Osteocyte (in vitro differentiated cells): ENCODE measurements around the gene ROR2. TPM values are rescaled to one million over a fixed set of nuclear protein-coding genes. Genes with fewer than 3 reads are reported as not detected.

Experiments used
- DNase-seq: peaks from one replicate; pipeline ENCODE4 v3.0.0; 2021; ENCODE audit warnings: mixed read lengths; ENCODE audit not compliant: unreplicated experiment; ENCODE audit errors: extremely low spot score
- H3K27ac Mint-ChIP-seq: one replicate; pipeline ENCODE4 v1.8.0; 2021; ENCODE audit warnings: mild to moderate bottlenecking, mixed read lengths; ENCODE audit not compliant: unreplicated experiment
- H3K27me3 Mint-ChIP-seq: one replicate; pipeline ENCODE4 v1.8.0; 2021; ENCODE audit warnings: mixed read lengths; ENCODE audit not compliant: unreplicated experiment
- H3K36me3 Mint-ChIP-seq: one replicate; pipeline ENCODE4 v1.8.0; 2021; ENCODE audit warnings: mixed read lengths; ENCODE audit not compliant: unreplicated experiment
- H3K4me1 Mint-ChIP-seq: one replicate; pipeline ENCODE4 v1.8.0; 2021; ENCODE audit warnings: mixed read lengths; ENCODE audit not compliant: unreplicated experiment
- H3K4me3 Mint-ChIP-seq: one replicate; pipeline ENCODE4 v1.8.0; 2021; ENCODE audit warnings: mild to moderate bottlenecking, moderate library complexity, mixed read lengths; ENCODE audit not compliant: unreplicated experiment
- H3K9me3 Mint-ChIP-seq: one replicate; pipeline ENCODE4 v1.8.0; 2021; ENCODE audit warnings: mixed read lengths; ENCODE audit not compliant: unreplicated experiment
- total RNA-seq: library from RNA; stranded (reverse); gene quantifications from 2 replicates; pipeline ENCODE4 v1.2.1, GENCODE V29; 2021
- TF ChIP-seq, protein P1 (sequence below): fragments of 200-600 bp; sonication (generic); IDR thresholded peaks from 2 replicates; pipeline ENCODE4 v1.5.0; 2021; ENCODE audit warnings: antibody characterized with exemption, mild to moderate bottlenecking, moderate library complexity

Gene ROR2
- total RNA-seq, 1 donor from 2014 or later = 48.2 TPM

DNA sequence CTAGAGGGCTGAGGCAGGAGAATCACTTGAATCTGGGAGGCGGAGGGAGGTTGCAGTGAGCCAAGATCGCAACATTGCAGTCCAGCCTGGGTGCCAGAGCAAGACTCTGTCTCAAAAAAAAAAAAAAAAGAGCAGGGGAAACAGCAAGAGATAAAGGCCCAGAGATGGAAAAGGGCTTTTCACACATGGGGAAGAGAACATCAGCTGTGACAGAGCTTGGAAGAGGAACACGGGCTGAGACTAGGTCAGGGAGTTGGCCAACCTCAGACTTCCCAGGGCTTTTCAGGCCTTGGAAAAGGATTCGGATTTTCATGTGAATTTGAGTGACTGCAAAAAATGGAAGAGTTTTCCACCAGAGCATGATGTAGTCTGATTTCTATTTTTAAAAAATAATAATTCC lies 294.4 kb downstream of the ROR2 start:
- Mint-ChIP-seq H3K27ac (no peak overlapping the region), H3K4me3 (no peak overlapping the region), H3K9me3 (no peaks in the 10 kb centered on the region), H3K27me3 (peaks cover 16% of the 10 kb centered on the region), H3K4me1 (no peaks in the 10 kb centered on the region), H3K36me3 (no peaks in the 10 kb centered on the region)
- TF ChIP-seq, protein P1, sequence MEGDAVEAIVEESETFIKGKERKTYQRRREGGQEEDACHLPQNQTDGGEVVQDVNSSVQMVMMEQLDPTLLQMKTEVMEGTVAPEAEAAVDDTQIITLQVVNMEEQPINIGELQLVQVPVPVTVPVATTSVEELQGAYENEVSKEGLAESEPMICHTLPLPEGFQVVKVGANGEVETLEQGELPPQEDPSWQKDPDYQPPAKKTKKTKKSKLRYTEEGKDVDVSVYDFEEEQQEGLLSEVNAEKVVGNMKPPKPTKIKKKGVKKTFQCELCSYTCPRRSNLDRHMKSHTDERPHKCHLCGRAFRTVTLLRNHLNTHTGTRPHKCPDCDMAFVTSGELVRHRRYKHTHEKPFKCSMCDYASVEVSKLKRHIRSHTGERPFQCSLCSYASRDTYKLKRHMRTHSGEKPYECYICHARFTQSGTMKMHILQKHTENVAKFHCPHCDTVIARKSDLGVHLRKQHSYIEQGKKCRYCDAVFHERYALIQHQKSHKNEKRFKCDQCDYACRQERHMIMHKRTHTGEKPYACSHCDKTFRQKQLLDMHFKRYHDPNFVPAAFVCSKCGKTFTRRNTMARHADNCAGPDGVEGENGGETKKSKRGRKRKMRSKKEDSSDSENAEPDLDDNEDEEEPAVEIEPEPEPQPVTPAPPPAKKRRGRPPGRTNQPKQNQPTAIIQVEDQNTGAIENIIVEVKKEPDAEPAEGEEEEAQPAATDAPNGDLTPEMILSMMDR = no peak
- DNase-seq = no peak

DNA sequence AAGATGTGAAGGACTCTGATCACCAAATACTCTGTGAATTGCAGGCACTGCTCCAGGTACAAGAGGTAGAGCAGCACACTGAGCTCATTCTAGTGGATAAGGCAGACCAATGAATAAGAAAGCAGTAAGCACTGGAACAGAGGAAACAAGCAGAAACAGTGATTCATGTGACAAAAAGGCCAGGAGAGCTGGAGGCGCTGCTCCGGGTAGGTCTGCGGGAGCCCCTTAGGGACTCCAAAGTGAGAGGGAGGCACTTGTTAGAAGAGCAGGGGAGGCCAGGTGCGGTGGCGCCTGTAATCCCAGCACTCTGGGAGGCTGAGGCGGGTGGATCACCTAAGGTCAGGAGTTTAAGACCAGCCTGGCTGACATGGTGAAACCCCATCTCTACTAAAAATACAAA lies 294.8 kb downstream of the ROR2 start:
- TF ChIP-seq, protein P1 = no peak
- no peaks in the 10 kb centered on the region for H3K9me3 Mint-ChIP-seq
- no peaks in the 10 kb centered on the region for H3K36me3 Mint-ChIP-seq
- H3K4me3 Mint-ChIP-seq = no peak overlapping the region
- no peaks in the 10 kb centered on the region for H3K4me1 Mint-ChIP-seq
- DNase-seq = no peak
- H3K27ac Mint-ChIP-seq = no peak overlapping the region
- peaks cover 21% of the 10 kb centered on the region for H3K27me3 Mint-ChIP-seq

DNA sequence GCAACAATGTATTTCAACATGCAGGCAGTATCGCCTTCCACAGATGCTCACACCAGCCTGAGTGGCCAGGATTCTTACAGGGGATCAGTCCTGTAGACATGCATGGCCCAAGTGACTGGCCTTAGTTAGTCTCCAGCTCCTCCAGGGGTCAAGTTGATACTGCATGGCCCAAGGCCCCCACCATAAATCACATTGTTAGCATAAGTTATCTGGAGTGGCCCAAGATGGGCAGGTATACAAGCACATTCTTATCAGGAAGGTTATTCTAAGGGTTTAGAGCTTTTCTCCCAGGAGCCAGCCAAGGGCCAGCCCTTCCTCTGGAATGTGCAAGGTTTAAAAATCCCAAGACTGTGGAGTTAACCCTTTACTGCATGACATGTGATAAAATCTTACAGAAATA lies 295.5 kb downstream of the ROR2 start:
- no peak overlapping the region for H3K4me3 Mint-ChIP-seq
- no peaks in the 10 kb centered on the region for H3K36me3 Mint-ChIP-seq
- TF ChIP-seq, protein P1 = no peak
- no peaks in the 10 kb centered on the region for H3K4me1 Mint-ChIP-seq
- H3K27ac Mint-ChIP-seq = no peak overlapping the region
- no peak for DNase-seq
- peaks cover 27% of the 10 kb centered on the region for H3K27me3 Mint-ChIP-seq
- H3K9me3 Mint-ChIP-seq = no peaks in the 10 kb centered on the region

DNA sequence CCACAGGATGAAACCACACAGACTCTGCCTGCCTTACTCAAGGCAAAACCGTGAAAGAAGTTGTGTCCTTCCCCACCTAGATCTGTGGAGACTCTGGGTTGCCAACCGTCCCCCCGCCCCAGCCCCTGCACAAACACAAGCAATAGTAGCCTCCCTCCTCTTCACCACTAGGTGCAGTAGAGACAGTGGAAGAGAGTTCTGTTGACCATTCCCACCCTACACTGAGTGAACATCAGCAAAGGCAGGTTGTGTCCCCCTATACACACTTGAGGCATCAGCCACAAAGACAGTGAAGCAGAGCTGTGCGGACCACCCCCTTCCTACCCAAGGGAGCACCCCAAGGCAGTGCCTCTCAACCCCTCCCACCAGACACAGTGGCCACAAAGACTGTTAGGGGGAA lies 302.7 kb downstream of the ROR2 start:
- Mint-ChIP-seq H3K4me3 (no peak overlapping the region), H3K27ac (no peak overlapping the region), H3K4me1 (no peaks in the 10 kb centered on the region), H3K27me3 (peaks cover 36% of the 10 kb centered on the region), H3K36me3 (no peaks in the 10 kb centered on the region), H3K9me3 (no peaks in the 10 kb centered on the region)
- TF ChIP-seq, protein P1 = no peak
- DNase-seq = no peak

DNA sequence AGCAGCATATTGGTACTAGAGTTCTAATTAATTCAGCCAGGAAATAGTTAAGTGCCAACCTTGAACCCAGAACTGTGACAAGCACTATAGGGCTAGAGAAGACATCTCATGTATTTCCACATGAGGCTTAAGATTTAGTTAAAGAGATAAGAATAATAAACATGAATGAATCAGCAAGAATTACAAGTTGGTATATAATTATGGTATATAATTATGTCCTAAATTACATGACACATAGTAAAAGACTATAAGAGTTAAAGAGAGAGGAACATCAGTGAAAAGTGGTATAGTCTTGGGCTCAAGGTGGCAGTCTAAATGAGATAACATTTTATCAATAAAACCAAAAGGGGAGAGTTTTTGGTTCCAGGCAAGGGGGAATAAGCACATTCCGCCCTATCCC lies 303.3 kb downstream of the ROR2 start:
- no peak overlapping the region for H3K4me3 Mint-ChIP-seq

More for the DNA sequence above, 303.3 kb downstream of the ROR2 start:
- H3K9me3 Mint-ChIP-seq = no peaks in the 10 kb centered on the region
- no peaks in the 10 kb centered on the region for H3K36me3 Mint-ChIP-seq
- H3K27ac Mint-ChIP-seq = no peak overlapping the region
- TF ChIP-seq, protein P1 = no peak
- H3K4me1 Mint-ChIP-seq = no peaks in the 10 kb centered on the region
- DNase-seq = no peak
- peaks cover 35% of the 10 kb centered on the region for H3K27me3 Mint-ChIP-seq
